ENCODE data around the gene AASS.
"Not testable (repeated sequence)": the region's sequence is repeated elsewhere in the genome, so short reads cannot be mapped to it uniquely, and the experiment has no call there.

The AASS gene

GRCh38 chr7:122143751-122144711 lies at the start of gene AASS:
AASS (minus strand) TSS chr7:122144249; CDS start chr7:122133726, 10,523 bp downstream.
- Histone ChIP-seq H3K9me3 (ENCODE audit: low read length) (no peaks in the 10 kb centered on the region), H3K4me1 (ENCODE audit: insufficient read depth, low read length) (peaks cover 17% of the 10 kb centered on the region), H3K27me3 (ENCODE audit: insufficient read depth, low read length) (peaks cover 5% of the 10 kb centered on the region), H2AFZ (ENCODE audit: low read depth, low read length) (peak within 1 kb of the TSS; percentile 96), H3K4me3 (ENCODE audit: low read length) (peak within 1 kb of the TSS; percentile 81), H3K36me3 (ENCODE audit: insufficient read depth, low read length) (no peaks in the 10 kb centered on the region)

- Histone ChIP-seq H3K4me3 (ENCODE audit: low read length) (no peak overlapping the region), H2AFZ (ENCODE audit: low read depth, low read length) (no peak overlapping the region), H3K27me3 (ENCODE audit: insufficient read depth, low read length) (no peaks in the 10 kb centered on the region), H3K9me3 (ENCODE audit: low read length) (no peaks in the 10 kb centered on the region), H3K4me1 (ENCODE audit: insufficient read depth, low read length) (no peaks in the 10 kb centered on the region), H3K36me3 (ENCODE audit: insufficient read depth, low read length) (no peaks in the 10 kb centered on the region)
These were observed 44.7 kb upstream of the AASS start for GRCh38 chr7:122188785-122189184.

GRCh38 chr7:122183106-122183505 lies 39.1 kb upstream of the AASS start:
- Histone ChIP-seq H3K4me3 (ENCODE audit: low read length) (no peak overlapping the region), H3K27me3 (ENCODE audit: insufficient read depth, low read length) (no peaks in the 10 kb centered on the region), H3K9me3 (ENCODE audit: low read length) (no peaks in the 10 kb centered on the region), H3K4me1 (ENCODE audit: insufficient read depth, low read length) (no peaks in the 10 kb centered on the region), H3K36me3 (ENCODE audit: insufficient read depth, low read length) (no peaks in the 10 kb centered on the region), H2AFZ (ENCODE audit: low read depth, low read length) (no peak overlapping the region)

GRCh38 chr7:122182081-122182480 lies 38.0 kb upstream of the AASS start:
- H2AFZ ChIP-seq (ENCODE audit: low read depth, low read length) = no peak overlapping the region
- H3K27me3 ChIP-seq (ENCODE audit: insufficient read depth, low read length) = no peaks in the 10 kb centered on the region
- H3K4me1 ChIP-seq (ENCODE audit: insufficient read depth, low read length) = no peaks in the 10 kb centered on the region
- H3K4me3 ChIP-seq (ENCODE audit: low read length) = no peak overlapping the region
- no peaks in the 10 kb centered on the region for H3K36me3 ChIP-seq (ENCODE audit: insufficient read depth, low read length)
- H3K9me3 ChIP-seq (ENCODE audit: low read length) = no peaks in the 10 kb centered on the region

- H3K27me3 ChIP-seq (ENCODE audit: insufficient read depth, low read length); H3K9me3 ChIP-seq (ENCODE audit: low read length); H2AFZ ChIP-seq (ENCODE audit: low read depth, low read length); H3K36me3 ChIP-seq (ENCODE audit: insufficient read depth, low read length); H3K4me1 ChIP-seq (ENCODE audit: insufficient read depth, low read length); H3K4me3 ChIP-seq (ENCODE audit: low read length): not testable (repeated sequence)
These were observed 28.1 kb upstream of the AASS start for GRCh38 chr7:122172144-122172543.

- Histone ChIP-seq H3K27me3 (ENCODE audit: insufficient read depth, low read length) (peaks cover 3% of the 10 kb centered on the region), H3K36me3 (ENCODE audit: insufficient read depth, low read length) (no peaks in the 10 kb centered on the region), H3K4me3 (ENCODE audit: low read length) (no peak overlapping the region), H2AFZ (ENCODE audit: low read depth, low read length) (no peak overlapping the region), H3K9me3 (ENCODE audit: low read length) (no peaks in the 10 kb centered on the region), H3K4me1 (ENCODE audit: insufficient read depth, low read length) (no peaks in the 10 kb centered on the region)
These were observed 22.7 kb upstream of the AASS start for GRCh38 chr7:122166740-122167139.

GRCh38 chr7:122166275-122166674 lies 22.2 kb upstream of the AASS start:
- no peaks in the 10 kb centered on the region for H3K27me3 ChIP-seq (ENCODE audit: insufficient read depth, low read length)
- no peaks in the 10 kb centered on the region for H3K4me1 ChIP-seq (ENCODE audit: insufficient read depth, low read length)
- H2AFZ ChIP-seq (ENCODE audit: low read depth, low read length) = no peak overlapping the region

GRCh38 chr7:122161628-122162027 lies 17.6 kb upstream of the AASS start:
- Histone ChIP-seq H3K27me3 (ENCODE audit: insufficient read depth, low read length) (no peaks in the 10 kb centered on the region), H2AFZ (ENCODE audit: low read depth, low read length) (no peak overlapping the region), H3K4me3 (ENCODE audit: low read length) (no peak overlapping the region), H3K36me3 (ENCODE audit: insufficient read depth, low read length) (no peaks in the 10 kb centered on the region), H3K4me1 (ENCODE audit: insufficient read depth, low read length) (no peaks in the 10 kb centered on the region), H3K9me3 (ENCODE audit: low read length) (no peaks in the 10 kb centered on the region)

More at GRCh38 chr7:122166275-122166674, 22.2 kb upstream of the AASS start:
- H3K4me3 ChIP-seq (ENCODE audit: low read length) = no peak overlapping the region
- H3K36me3 ChIP-seq (ENCODE audit: insufficient read depth, low read length) = no peaks in the 10 kb centered on the region
- H3K9me3 ChIP-seq (ENCODE audit: low read length) = no peaks in the 10 kb centered on the region

GRCh38 chr7:122155566-122155965 lies 11.5 kb upstream of the AASS start:
- Histone ChIP-seq H3K9me3 (ENCODE audit: low read length) (no peaks in the 10 kb centered on the region), H2AFZ (ENCODE audit: low read depth, low read length) (no peak overlapping the region), H3K36me3 (ENCODE audit: insufficient read depth, low read length) (no peaks in the 10 kb centered on the region)

GRCh38 chr7:122148878-122149277 lies 4.8 kb upstream of the AASS start:
- Histone ChIP-seq H3K4me1 (ENCODE audit: insufficient read depth, low read length) (peaks cover 4% of the 10 kb centered on the region), H3K9me3 (ENCODE audit: low read length) (no peaks in the 10 kb centered on the region), H3K4me3 (ENCODE audit: low read length) (no peak overlapping the region), H3K27me3 (ENCODE audit: insufficient read depth, low read length) (peaks cover 12% of the 10 kb centered on the region), H3K36me3 (ENCODE audit: insufficient read depth, low read length) (no peaks in the 10 kb centered on the region), H2AFZ (ENCODE audit: low read depth, low read length) (no peak overlapping the region)

More at GRCh38 chr7:122155566-122155965, 11.5 kb upstream of the AASS start:
- Histone ChIP-seq H3K4me1 (ENCODE audit: insufficient read depth, low read length) (no peaks in the 10 kb centered on the region), H3K27me3 (ENCODE audit: insufficient read depth, low read length) (peaks cover 3% of the 10 kb centered on the region), H3K4me3 (ENCODE audit: low read length) (no peak overlapping the region)

- peaks cover 4% of the 10 kb centered on the region for H3K4me1 ChIP-seq (ENCODE audit: insufficient read depth, low read length)
- H3K9me3 ChIP-seq (ENCODE audit: low read length) = no peaks in the 10 kb centered on the region
- H3K27me3 ChIP-seq (ENCODE audit: insufficient read depth, low read length) = peaks cover 12% of the 10 kb centered on the region
- H3K4me3 ChIP-seq (ENCODE audit: low read length) = no peak overlapping the region
- no peak overlapping the region for H2AFZ ChIP-seq (ENCODE audit: low read depth, low read length)
- H3K36me3 ChIP-seq (ENCODE audit: insufficient read depth, low read length) = no peaks in the 10 kb centered on the region
These were observed 4.0 kb upstream of the AASS start for GRCh38 chr7:122148081-122148480.

- peaks cover 17% of the 10 kb centered on the region for H3K4me1 ChIP-seq (ENCODE audit: insufficient read depth, low read length)
- no peak overlapping the region for H3K4me3 ChIP-seq (ENCODE audit: low read length)
- H2AFZ ChIP-seq (ENCODE audit: low read depth, low read length) = no peak overlapping the region
- H3K9me3 ChIP-seq (ENCODE audit: low read length) = no peaks in the 10 kb centered on the region
- H3K27me3 ChIP-seq (ENCODE audit: insufficient read depth, low read length) = peaks cover 8% of the 10 kb centered on the region
- H3K36me3 ChIP-seq (ENCODE audit: insufficient read depth, low read length) = no peaks in the 10 kb centered on the region
These were observed 2.0 kb upstream of the AASS start for GRCh38 chr7:122145937-122146645.

GRCh38 chr7:122143376-122143750 lies 686 bp downstream of the AASS start:
- Histone ChIP-seq H3K4me1 (ENCODE audit: insufficient read depth, low read length) (peaks cover 17% of the 10 kb centered on the region), H3K9me3 (ENCODE audit: low read length) (no peaks in the 10 kb centered on the region), H2AFZ (ENCODE audit: low read depth, low read length) (peak overlapping the region; percentile 96), H3K36me3 (ENCODE audit: insufficient read depth, low read length) (no peaks in the 10 kb centered on the region), H3K27me3 (ENCODE audit: insufficient read depth, low read length) (peaks cover 5% of the 10 kb centered on the region), H3K4me3 (ENCODE audit: low read length) (peak overlapping the region; percentile 81)

All from neuron (in vitro differentiated cells).